GM19193 (cell line): ENCODE measurements around the gene SIL1.

ENCODE experiments used
- POLR2A ChIP-seq: IDR thresholded peaks from 4 replicates; pipeline ENCODE4 v1.6.1; 2011; ENCODE audit not compliant: insufficient read depth, insufficient read length; ENCODE audit errors: extremely low read depth

The SIL1 gene

DNA sequence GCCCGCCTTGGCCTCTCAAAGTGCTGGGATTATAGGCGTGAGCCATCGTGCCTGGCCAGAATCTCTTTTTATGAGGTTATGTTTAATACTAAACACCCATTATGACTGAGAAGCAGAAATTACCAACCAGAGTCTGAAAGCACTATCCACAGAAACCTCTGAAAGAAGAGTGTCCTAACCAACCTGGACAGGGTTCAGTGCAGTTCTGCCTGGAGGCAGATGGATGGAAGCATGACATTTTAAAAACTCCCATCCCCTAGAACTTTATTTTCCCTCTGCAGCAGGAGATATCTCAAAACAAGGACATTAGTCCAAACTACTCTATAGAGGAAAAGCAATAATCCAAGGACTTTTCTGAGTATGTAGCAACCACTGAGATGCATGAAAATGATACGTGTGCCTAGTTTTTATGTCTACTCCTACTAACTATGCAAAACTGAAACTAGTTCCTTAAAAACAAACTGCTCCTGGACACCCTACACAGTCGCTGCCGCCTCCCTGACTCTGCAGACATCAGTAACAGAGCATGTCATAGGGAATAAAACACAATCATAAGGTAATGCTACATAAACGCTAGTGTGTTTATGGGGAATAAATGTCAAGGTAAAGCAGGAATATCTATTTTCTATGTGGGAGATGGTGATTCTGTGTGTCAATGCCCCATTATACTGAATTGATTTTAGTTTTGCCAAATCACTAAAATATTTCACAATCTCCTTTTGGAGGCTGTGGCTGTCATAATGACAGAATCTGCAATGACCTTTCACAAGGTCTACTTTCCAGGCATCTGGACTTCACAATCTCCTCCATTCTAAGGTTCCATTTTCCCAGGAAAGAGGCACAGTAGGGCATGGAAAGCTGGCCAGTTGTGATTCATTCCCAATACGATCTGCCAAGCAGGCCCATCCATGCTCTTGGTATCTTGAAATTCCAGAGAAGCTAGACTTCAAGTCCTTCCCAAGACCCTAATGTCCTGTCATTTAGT lies 122.8 kb downstream of the SIL1 start:
- TF ChIP-seq POLR2A, result no peak

DNA sequence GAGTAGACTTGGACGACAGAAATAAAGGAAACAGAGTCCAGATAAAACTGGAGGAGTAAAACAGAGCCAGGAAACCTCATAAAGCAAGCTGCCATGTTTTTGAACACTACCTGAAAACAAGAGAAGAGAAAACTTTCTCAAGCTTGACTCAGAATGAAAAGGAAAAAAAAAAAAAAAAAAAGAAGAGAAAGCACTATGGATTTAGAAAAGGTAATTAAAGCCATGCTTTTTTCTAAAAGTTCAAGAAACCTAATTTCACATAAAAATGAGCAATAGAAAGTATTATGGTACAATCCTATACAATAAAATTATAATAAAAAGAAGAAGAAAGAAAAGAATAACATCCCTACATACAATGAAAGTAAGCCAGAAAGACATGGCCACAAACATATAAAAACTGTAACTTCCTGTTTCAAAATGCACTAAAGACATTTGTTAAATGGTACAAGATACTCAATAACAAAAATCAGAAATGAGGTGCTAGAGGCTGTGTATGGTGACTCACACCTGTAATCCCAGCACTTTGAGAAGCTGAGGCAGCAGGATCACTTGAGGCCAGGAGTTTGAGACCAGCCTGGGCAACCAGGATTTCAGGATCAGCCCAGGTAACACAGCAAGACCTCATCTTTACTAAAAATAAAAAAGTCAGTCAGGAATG lies 129.5 kb downstream of the SIL1 start:
- no peak for TF ChIP-seq POLR2A

DNA sequence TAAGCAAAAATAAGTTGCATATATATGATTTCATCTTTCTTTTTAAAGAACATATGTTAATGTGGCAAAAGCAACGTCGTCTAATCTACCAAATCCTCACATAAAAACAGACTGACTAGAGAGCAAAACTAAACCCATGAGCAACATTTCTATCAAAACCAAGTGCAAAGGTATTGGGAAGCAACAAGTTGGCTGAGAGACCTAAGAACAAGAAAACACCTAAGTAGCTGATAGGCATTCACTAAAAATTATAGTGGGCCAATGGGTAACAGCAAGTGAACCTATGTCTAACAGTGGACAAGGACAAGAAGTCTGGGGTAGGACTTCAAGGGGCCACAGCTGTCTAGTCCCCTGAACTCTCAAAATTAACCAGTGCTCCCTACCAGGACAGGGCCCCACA lies 130.1 kb downstream of the SIL1 start:
- no peak for TF ChIP-seq POLR2A

DNA sequence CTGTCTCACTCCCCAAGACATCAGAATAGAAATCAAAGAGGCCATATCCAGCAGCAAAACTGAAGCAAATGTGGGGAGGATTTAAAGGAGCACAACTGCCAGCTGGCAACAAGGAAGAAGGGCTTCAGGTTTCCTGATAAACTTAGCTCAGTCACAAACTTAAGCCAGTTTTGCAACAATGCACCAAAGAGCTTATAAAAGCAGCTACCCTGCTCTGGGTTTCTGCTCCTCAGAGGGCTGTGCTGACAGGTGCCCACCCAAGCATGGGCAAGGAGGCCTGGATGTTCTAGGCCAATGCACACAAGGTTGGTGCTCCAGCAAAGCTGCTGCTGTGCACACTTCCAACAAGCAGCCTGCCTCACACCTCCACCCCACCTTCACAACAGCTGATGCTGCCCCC lies 132.9 kb downstream of the SIL1 start:
- no peak for TF ChIP-seq POLR2A

DNA sequence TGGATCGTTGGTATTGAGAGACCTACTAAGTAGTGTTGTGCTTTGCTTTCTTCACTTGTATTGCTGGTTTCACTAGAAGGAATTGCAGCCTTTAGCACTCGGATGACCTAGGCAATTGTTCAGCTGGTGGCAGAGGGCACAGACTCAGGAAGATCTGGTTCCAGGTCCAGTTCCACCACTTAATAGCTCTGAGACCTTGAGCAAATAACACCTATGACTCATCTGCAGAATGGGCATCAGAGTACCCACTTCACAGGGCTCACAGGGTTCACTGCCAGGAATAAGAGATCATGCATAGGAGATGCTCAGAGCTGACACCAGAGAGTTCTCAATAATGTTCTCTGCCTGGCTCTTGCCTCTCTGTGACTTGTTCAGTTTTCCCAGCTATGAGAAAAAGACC lies 133.6 kb downstream of the SIL1 start:
- TF ChIP-seq POLR2A, result no peak

DNA sequence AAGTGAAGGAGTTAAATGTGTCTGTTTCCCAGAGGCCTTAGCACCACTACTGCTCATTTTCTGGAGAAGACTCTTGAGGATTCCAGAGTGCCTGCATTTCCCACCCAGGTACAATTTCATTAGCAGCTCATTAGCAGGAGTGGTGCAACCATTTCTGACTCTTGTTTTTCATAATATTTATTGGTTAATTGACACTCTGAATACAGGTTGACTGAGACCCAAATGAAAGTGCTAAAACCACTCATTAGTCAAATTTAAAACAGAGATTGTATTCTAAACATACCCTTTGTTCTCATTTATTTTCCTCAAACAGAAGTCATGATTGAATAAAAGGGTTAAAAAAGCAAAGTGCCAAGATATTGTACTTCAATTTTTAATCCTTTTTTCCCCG lies 134.5 kb downstream of the SIL1 start:
- TF ChIP-seq POLR2A, result no peak

DNA sequence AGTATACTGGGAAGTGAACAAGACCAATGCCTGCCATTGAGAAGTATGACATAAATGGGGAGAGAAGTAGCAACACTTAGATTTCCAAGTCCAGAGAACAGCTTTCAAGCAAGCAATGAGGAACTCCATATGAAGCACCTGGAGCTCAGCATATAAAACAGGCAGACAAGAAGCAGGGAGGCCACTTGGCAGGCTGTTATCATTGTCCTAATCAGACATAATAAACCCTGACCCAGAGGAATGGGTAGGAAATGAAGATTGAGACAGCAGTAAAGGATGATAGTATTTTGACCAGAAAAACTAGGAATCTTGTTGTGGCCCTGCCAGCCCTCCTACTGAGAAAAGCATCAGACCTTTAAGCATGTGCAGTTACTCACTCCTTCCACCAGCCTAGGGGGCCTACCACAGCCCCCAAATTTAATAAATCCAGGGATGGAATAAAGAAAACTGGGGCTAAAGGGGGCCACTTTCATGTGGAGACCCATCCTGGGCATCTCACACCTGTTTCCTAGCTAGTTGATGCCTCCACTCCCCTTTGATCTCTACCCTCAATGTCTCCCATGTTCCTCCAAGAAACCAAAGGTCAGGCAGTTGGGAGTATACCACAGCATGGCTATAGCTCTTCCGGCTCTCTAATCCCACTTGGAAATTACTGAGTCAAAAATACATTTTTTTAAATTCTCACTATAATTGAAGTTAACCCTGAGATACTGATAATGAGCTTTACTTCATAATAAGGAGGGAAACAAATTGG lies 135.1 kb downstream of the SIL1 start:
- TF ChIP-seq POLR2A, result no peak

DNA sequence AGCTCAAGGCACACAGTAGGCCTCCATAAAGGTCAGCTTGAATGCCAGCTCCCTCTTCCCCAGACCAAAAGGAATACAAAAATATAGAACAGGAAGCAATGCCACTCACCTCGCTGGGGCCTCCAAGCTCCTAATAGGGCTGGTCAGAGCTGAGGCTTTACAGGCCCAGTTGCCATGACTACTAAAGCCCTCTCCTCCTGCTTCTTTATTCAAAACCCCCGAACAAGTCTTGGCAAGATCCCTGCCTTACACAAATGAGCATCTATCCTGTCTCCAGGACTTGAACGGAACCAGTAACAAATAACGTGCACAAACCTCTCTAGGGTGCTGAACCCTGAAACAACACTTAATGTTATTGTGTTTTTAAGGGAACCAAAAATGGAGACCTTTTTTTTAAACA lies 136.3 kb downstream of the SIL1 start:
- TF ChIP-seq POLR2A, result no peak

DNA sequence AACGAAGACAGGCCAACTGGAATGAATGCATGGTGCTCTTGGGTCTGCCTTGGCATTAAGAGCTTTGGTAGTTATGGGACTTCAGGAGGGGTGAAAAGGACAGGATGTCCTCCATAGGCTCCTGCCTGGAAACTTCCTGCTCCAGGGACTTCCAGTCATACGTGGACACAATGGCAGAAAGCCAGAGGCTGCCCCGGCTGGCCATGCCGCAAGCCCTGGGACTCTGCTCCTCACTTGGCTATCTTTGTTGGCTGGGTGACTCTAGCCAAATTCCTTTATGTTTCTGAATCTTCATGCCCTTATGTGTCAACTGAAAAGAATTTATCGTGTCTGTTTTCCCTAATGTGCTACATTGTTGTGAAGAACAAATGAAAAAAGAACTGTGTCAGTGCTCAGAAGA lies 136.9 kb downstream of the SIL1 start:
- TF ChIP-seq POLR2A, result no peak

DNA sequence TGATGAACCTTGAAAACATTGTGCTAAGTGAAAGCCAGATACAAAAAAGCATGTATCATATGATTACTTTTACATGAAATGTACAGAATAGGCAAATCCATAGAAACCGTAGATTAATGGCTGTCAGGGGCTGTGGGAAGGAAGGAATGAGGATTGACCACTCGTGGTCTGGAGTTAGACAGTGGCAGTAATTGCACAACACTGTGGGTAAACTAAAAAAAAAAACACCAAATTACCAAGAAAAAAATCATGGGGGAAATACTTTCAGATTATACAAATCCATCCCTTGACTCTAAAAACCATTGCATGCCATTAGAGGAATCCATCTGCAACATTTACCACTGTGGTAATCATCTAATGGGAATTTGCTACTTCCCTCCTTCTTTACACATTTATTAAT lies 140.0 kb downstream of the SIL1 start:
- TF ChIP-seq POLR2A, result no peak

DNA sequence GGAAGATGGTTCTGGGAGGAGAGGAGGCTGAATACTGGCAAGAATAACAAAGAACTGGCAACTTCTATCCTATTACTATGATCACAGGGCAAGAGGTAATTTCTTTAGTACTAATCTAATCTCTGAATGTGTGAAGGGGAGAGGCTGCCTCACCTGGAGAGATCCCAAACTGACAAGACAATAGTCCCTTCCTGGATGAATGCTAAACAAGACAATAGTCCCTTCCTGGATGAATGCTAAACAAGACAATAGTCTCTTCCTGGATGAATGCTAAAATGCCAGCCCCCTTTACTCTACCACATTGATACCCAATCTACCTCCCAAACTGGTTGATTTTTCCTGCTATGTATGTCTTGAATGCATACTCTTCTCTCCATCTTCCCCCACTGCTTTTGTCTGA lies 145.2 kb downstream of the SIL1 start:
- no peak for TF ChIP-seq POLR2A

DNA sequence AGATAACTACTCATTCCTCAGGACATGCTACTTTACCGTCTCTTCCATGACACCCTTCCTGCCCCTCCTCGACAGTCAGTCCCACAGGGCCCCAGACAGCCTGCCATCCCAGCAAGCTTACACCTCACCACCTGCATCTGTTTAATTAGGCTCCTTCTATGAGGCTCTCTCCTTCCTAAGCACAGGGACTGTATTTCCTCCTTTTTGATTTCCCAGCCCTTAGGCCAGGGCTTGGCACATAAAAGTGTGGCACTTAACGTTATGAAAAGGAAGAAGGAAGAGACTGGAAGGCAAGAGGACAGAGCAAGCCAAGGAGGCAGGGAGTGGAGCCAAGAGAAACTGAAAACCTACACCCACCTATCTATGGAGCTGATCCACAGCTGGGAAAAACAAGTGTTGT lies 146.8 kb downstream of the SIL1 start:
- no peak for TF ChIP-seq POLR2A

DNA sequence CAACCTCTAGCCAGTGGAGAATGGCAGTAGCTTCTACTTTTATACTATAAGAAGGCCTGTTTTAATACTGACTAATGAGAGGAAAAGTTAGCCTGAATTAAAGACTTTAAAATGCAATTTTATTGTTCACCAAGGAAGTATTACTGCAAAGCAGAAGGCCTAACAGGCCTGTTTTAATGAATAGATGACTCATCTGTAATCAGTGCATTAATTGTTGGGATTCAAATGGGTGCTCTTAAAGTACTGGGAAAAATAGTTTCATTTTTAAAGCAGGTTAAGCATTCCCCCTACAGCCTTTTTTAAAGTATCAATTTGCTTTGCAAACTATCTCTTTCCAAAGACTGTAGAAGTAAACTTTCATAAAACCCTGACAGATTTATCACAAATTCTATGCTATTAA lies 147.7 kb downstream of the SIL1 start:
- TF ChIP-seq POLR2A, result no peak

DNA sequence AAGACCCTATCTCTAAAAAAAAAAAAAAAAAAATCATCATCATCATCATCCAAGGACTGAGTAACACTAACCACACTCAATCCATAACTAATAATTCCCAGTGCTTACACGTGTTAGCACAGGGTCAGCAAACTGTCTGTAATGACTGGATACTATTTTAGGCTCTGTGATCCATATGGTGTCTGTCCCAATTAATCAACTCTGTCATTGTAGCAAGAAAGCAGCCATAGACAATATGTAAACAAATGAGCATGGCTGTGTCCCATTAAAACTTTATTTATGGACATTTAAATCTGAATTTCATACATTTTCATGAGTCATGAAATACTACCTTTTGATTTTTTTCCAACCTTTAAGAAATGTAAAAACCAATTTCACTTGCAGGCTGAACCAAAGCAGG lies 148.4 kb downstream of the SIL1 start:
- no peak for TF ChIP-seq POLR2A

DNA sequence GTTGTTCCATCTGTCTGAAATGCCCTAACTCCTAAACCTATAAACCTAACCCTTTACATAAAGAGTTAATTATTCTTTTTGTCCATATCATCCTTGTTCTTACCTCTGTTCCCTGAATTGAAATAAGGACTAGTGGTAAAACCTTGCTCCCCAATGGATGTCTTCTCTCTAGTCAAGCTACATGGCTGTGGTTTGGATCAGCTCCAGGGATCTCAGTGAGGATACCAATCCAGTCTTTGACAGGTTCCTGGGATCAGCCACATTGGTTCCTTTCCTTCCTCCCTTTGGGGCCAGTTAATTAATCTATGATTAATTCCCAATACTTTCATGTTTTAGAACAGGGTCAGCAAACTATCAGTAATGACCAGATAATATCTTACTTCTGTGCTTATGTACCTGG lies 151.6 kb downstream of the SIL1 start:
- no peak for TF ChIP-seq POLR2A
